Thymus (tissue), 14 donors: ENCODE data around the gene RTL1. TPM values are rescaled to one million over a fixed set of nuclear protein-coding genes. Genes with fewer than 3 reads are reported as not detected.

ENCODE experiments used
- DNase-seq, 9 donors: peaks; one replicate each; pipeline ENCODE4 v3.0.0-alpha.2; 2013; ENCODE audit warnings: low spot score in 9 of 9, low read depth in 6 of 9, missing footprints in 1 of 9
- H3K27ac ChIP-seq, 2 donors: one replicate each; pipeline ENCODE4 v1.5.1; 2013; ENCODE audit warnings: control low read depth in 1 of 2, low read depth in 1 of 2, low read length in 1 of 2, mild to moderate bottlenecking in 1 of 2, moderate library complexity in 1 of 2
- H3K27me3 ChIP-seq, 2 donors: one replicate each; pipeline ENCODE4 v1.5.1; 2013; ENCODE audit warnings: low read length in 1 of 2; ENCODE audit not compliant: control insufficient read depth in 2 of 2, insufficient read depth in 1 of 2
- H3K36me3 ChIP-seq, 2 donors: one replicate each; pipeline ENCODE4 v1.5.1; 2013; ENCODE audit warnings: low read length in 1 of 2, mild to moderate bottlenecking in 1 of 2, moderate library complexity in 1 of 2; ENCODE audit not compliant: control insufficient read depth in 2 of 2, insufficient read depth in 2 of 2
- H3K4me1 ChIP-seq, 2 donors: one replicate each; pipeline ENCODE4 v1.5.1; 2013; ENCODE audit warnings: low read length in 2 of 2; ENCODE audit not compliant: control insufficient read depth in 2 of 2, insufficient read depth in 2 of 2
- H3K4me3 ChIP-seq, 2 donors: one replicate each; pipeline ENCODE4 v1.5.1; 2013; ENCODE audit warnings: low read length in 2 of 2, control low read depth in 1 of 2, mild to moderate bottlenecking in 1 of 2
- H3K9me3 ChIP-seq, 2 donors: one replicate each; pipeline ENCODE4 v1.5.1; 2013; ENCODE audit warnings: low read length in 1 of 2, mild to moderate bottlenecking in 1 of 2; ENCODE audit not compliant: control insufficient read depth in 2 of 2, insufficient read depth in 1 of 2
- WGBS: extraction: QIAGEN DNeasy Blood & Tissue Kit; methylation state at CpG from one replicate; pipeline ENCODE4 v1.1.7; 2013; 5-methylcytosine and 5-hydroxymethylcytosine counted together
- long read RNA-seq, 10 donors: transcript quantifications; one replicate each; lab custom pipeline, GENCODE V29; 2026
- polyA plus RNA-seq: library from polyadenylated mRNA; stranded (reverse); fragments of 200-250 nt; gene quantifications from one replicate; pipeline ENCODE4 v1.2.3, GENCODE V29; 2013
- total RNA-seq: library from RNA; stranded (reverse); fragments of 120-200 nt; gene quantifications from one replicate; pipeline ENCODE4 v1.2.4, GENCODE V29; 2013
- donor health status: healthy.

RTL1 gene
- under 0.01 TPM for total RNA-seq
- polyA plus RNA-seq, result 0.02 TPM
- long read RNA-seq, donor 1, result 0 reads
- long read RNA-seq, donor 2, result 0 reads
- long read RNA-seq, donor 3, full-length matches to known transcripts, result 1 of 1 reads
- long read RNA-seq, donor 3, partial matches to known transcripts, result 0 of 1 reads
- long read RNA-seq, donor 3, other reads (novel, unspliced or antisense), result 0 of 1 reads
- long read RNA-seq, donor 4, result 0 reads
- long read RNA-seq, donor 5, result 0 reads
- long read RNA-seq, donor 6, result 0 reads
- long read RNA-seq, donor 7, result 0 reads
- long read RNA-seq, donor 8, result 0 reads
- long read RNA-seq, donor 9, result 0 reads
- long read RNA-seq, donor 10, result 0 reads

- 84% methylated on average over 12 of the region's 12 CpGs for WGBS
- Histone ChIP-seq H3K9me3 (no peaks in the 10 kb centered on the region), H3K36me3 (no peaks in the 10 kb centered on the region), H3K4me1 (peaks cover 0 to 8% of the 10 kb centered on the region in 2 donors), H3K27ac (no peak within 1 kb of the TSS), H3K27me3 (peaks cover 16 to 54% of the 10 kb centered on the region in 2 donors), H3K4me3 (no peak within 1 kb of the TSS)
- no peak for DNase-seq
Measured at GRCh38 chr14:100903672-100904185, at the start of gene RTL1. Gene RTL1, minus strand, starts transcription at chr14:100903722. Its CDS starts 18,934 bp downstream, at chr14:100884788.

- Histone ChIP-seq H3K4me3 (no peak overlapping the region), H3K27ac (no peak overlapping the region), H3K4me1 (no peaks in the 10 kb centered on the region), H3K9me3 (no peaks in the 10 kb centered on the region), H3K36me3 (no peaks in the 10 kb centered on the region), H3K27me3 (no peaks in the 10 kb centered on the region)
- WGBS, result 96% methylated on average over 3 of the region's 3 CpGs
- no peak for DNase-seq
Measured at GRCh38 chr14:100950024-100950423, 46.5 kb upstream of the RTL1 start.

- DNase-seq, result peak in 2 of 9 donors; percentile 1 to 12
- no peaks in the 10 kb centered on the region for H3K36me3 ChIP-seq
- no peak overlapping the region for H3K27ac ChIP-seq
- no peaks in the 10 kb centered on the region for H3K27me3 ChIP-seq
- no peaks in the 10 kb centered on the region for H3K4me1 ChIP-seq
- 89% methylated on average over 2 of the region's 2 CpGs for WGBS
- H3K9me3 ChIP-seq, result no peaks in the 10 kb centered on the region
- no peak overlapping the region for H3K4me3 ChIP-seq
Measured at GRCh38 chr14:100944052-100944451, 40.5 kb upstream of the RTL1 start.

GRCh38 chr14:100930270-100930669, 26.7 kb upstream of the RTL1 start:
- Histone ChIP-seq H3K27me3 (no peaks in the 10 kb centered on the region), H3K36me3 (no peaks in the 10 kb centered on the region), H3K9me3 (no peaks in the 10 kb centered on the region), H3K4me3 (no peak overlapping the region), H3K27ac (no peak overlapping the region), H3K4me1 (no peaks in the 10 kb centered on the region)
- no peak for DNase-seq
- WGBS, result 95% methylated on average over 2 of the region's 2 CpGs

GRCh38 chr14:100915560-100915959, 12.0 kb upstream of the RTL1 start:
- no peaks in the 10 kb centered on the region for H3K27me3 ChIP-seq
- no peaks in the 10 kb centered on the region for H3K36me3 ChIP-seq
- no peak overlapping the region for H3K4me3 ChIP-seq
- H3K4me1 ChIP-seq, result peaks cover 0 to 3% of the 10 kb centered on the region in 2 donors
- H3K27ac ChIP-seq, result no peak overlapping the region
- no peaks in the 10 kb centered on the region for H3K9me3 ChIP-seq
- no peak for DNase-seq
- 86% methylated on average over 2 of the region's 2 CpGs for WGBS

- Histone ChIP-seq H3K27ac (no peak overlapping the region), H3K4me3 (no peak overlapping the region), H3K36me3 (no peaks in the 10 kb centered on the region), H3K9me3 (no peaks in the 10 kb centered on the region), H3K4me1 (peaks cover 0 to 3% of the 10 kb centered on the region in 2 donors), H3K27me3 (no peaks in the 10 kb centered on the region)
- DNase-seq, result no peak
- WGBS, result 96% methylated on average over 3 of the region's 3 CpGs
Measured at GRCh38 chr14:100914597-100915021, 11.1 kb upstream of the RTL1 start.

- Histone ChIP-seq H3K27ac (no peak overlapping the region), H3K9me3 (no peaks in the 10 kb centered on the region), H3K4me3 (no peak overlapping the region), H3K27me3 (no peaks in the 10 kb centered on the region), H3K4me1 (peaks cover 0 to 3% of the 10 kb centered on the region in 2 donors), H3K36me3 (no peaks in the 10 kb centered on the region)
- WGBS, result 91% methylated on average over 8 of the region's 8 CpGs
- no peak for DNase-seq
Measured at GRCh38 chr14:100911665-100912316, 8.3 kb upstream of the RTL1 start.

GRCh38 chr14:100910888-100911664, 7.6 kb upstream of the RTL1 start:
- WGBS, result 91% methylated on average over 21 of the region's 21 CpGs
- Histone ChIP-seq H3K27ac (no peak overlapping the region), H3K4me3 (no peak overlapping the region), H3K4me1 (peaks cover 0 to 3% of the 10 kb centered on the region in 2 donors), H3K9me3 (no peaks in the 10 kb centered on the region), H3K27me3 (peaks cover 0 to under 1% of the 10 kb centered on the region in 2 donors), H3K36me3 (no peaks in the 10 kb centered on the region)
- no peak for DNase-seq

GRCh38 chr14:100909439-100909838, 5.9 kb upstream of the RTL1 start:
- 95% methylated on average over 9 of the region's 9 CpGs for WGBS
- DNase-seq, result no peak

More at GRCh38 chr14:100909439-100909838, 5.9 kb upstream of the RTL1 start:
- Histone ChIP-seq H3K27ac (no peak overlapping the region), H3K4me3 (no peak overlapping the region), H3K9me3 (no peaks in the 10 kb centered on the region), H3K27me3 (peaks cover 7 to 11% of the 10 kb centered on the region in 2 donors), H3K4me1 (peaks cover 0 to 3% of the 10 kb centered on the region in 2 donors), H3K36me3 (no peaks in the 10 kb centered on the region)
